Right kidney (tissue), 1 donor: ENCODE measurements around the gene GALNT8.

ENCODE experiments used
- DNase-seq: peaks from one replicate; pipeline ENCODE4 v3.0.0-alpha.2; 2016

The GALNT8 gene

DNA sequence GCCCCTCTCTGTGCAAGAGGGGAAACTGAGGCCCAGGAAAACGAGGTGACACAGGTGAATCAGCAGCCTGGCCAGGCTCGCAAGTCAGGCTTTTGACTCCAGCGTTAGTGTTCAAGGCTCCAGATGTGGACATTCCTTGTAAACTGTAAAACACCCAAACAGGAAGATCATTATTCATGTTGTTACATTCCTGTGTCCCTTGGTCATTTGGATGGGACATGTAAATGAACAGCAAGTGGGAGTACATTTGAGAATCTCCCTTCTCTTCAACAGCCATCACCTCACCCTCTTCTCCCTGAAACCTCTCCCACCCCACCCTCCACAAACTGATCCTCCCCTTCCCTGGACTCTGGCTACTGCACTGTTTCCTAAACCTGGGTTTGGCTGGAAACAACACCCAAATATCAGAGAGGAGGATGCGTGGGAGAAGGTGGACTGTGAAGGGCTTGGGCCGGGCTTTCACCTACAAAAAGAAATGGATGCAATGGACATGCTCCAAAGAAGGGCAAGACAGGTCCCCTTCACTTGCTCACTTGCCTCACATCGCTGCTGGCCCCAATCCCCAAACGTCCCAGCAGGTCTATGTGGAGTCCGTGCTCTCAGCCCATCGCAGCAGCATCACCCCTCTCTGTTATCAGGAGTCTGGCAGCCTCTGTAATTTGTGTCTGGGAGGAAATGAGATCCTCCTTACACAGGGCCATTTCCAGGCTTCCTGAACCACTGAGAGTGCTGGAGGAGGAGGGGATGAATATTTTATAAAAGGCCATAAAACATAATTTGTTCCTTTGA is 76.7 kb downstream of the GALNT8 start:
- no peak for DNase-seq

DNA sequence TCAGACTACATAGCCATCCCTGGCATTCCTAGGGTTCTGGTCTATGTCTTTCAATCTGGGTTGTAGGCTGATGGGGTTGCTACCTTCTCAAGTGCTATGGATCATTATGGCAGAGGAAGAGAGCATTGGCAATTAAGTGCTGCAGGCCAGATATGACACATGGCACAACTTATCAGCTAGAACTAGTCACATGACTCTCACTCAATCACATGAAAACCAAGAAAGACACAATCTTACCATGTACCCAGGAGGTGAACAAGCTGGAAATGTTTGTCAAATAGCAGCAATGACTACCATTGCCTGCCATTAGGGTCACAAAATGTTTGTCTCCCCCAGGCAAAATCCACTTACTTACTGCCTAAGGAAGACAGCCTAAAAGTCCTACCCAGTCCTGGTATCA is 80.4 kb downstream of the GALNT8 start:
- no peak for DNase-seq

DNA sequence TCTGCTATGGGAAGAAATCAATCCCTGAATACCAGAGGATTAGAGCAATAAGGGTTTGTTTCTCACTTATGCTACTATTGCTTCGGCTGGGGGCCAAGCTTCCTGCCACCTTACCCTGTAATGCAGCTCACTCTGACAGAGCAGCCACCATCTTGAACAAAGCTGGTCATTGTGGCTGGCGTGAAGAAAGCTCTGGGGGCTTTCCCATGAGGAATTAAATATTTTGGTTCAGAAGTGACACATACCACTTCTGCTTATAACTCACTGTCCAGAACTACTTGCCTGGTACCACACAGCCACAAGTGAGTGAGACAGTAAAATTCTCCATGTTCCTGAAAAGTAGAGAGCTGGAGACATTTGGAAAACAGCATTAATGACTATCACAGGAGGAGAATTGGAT is 82.6 kb downstream of the GALNT8 start:
- DNase-seq: no peak

GRCh38 chr12:4806439-4807115 is 86.4 kb downstream of the GALNT8 start:
- no peak for DNase-seq

GRCh38 chr12:4807116-4807783 is 87.0 kb downstream of the GALNT8 start:
- no peak for DNase-seq

- DNase-seq: no peak
These were observed 87.6 kb downstream of the GALNT8 start for GRCh38 chr12:4807813-4808212.

- no peak for DNase-seq
These were observed 88.8 kb downstream of the GALNT8 start for GRCh38 chr12:4809013-4809448.

- DNase-seq: peak; percentile 77
These were observed 89.4 kb downstream of the GALNT8 start for GRCh38 chr12:4809449-4810218.

GRCh38 chr12:4810219-4810671 is 90.0 kb downstream of the GALNT8 start:
- peak; percentile 29 for DNase-seq

DNA sequence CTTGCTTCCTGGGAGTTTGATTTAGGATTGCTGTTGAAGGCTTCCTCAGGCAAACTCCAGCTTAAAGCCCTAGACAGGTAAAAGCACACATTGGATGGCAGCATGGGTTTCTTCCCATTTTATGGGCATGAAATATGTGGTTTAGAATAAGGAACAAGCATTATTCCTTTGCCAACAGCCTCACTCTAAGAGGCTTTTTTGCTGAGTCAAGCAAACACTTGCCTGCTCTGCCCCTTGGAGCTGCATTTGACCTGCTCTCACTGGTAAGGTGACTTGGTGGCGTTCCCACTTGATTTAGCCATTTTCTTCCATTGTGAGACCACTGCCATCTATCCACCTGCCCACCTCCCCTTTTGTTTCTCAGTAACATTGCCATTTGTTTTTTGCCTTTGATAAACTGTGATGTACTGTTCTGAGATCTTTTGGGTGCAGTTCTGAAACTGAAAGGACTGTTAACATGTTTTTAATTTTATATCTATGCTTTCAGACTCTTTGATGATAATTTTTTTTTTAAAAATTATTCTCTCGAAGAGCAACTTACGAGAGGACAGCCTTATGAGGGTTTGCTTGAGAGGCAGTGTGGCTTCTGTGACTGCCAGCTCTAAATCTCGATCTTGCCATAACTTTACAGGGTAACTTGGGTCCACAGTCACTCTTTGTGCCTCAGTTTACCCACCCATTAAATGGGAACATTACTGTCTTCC is 92.6 kb downstream of the GALNT8 start:
- DNase-seq: no peak

- no peak for DNase-seq
These were observed 93.5 kb downstream of the GALNT8 start for GRCh38 chr12:4813741-4814140.

GRCh38 chr12:4814485-4814884 is 94.3 kb downstream of the GALNT8 start:
- DNase-seq: no peak

- DNase-seq: no peak
These were observed 96.7 kb downstream of the GALNT8 start for GRCh38 chr12:4816744-4817525.

DNA sequence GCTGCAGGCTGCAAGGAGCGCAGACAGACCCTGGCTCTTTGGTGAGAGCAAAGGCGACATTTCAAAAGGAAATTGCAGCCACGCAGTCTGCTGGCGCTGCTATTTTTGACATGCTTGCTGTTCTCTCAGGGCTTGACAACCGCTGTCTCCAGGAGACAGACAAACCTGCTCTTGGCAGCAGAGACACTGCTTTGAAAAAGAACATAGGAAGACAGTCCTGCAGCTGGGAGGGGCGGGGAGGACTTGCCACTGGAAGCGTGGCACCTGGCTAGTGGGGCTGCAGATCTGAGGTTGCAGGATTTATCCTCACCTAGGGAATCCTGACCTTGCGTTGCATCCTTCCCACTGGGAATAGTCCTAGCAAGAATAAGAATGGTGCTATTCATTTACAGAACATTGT is 97.7 kb downstream of the GALNT8 start:
- DNase-seq: no peak

DNA sequence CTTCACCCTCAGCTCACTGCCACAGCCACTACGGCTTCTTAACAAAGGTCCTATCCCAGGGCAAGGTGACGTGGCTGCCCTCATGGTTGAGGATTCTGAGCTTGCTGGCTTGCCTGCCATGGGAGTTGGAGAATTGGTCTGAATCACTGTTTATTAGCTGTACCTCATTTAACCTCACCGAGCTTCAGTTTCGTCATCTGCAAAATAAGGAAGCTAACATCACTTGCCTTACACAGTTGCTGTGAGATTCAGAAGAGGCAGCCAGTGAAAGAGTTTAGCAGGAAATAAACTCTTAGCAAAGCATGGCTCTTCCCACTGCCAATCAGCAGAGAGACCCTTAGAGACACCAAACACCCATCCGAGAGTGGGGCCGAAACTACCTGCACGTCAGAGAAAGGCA is 99.5 kb downstream of the GALNT8 start:
- DNase-seq: no peak

GRCh38 chr12:4820971-4821370 is 100.8 kb downstream of the GALNT8 start:
- peak; percentile 31 for DNase-seq
